Duodenal mucosa (tissue), 2 donors: ENCODE measurements around the gene SNRPD2.
A peak's percentile ranks its signal among the peaks of the same experiment; 100 is the strongest.

ENCODE experiments used
- H3K27ac ChIP-seq: one replicate; pipeline ENCODE4 v1.7.0; 2013; ENCODE audit warnings: low read depth, low read length
- H3K27me3 ChIP-seq, 2 donors: one replicate each; pipeline ENCODE4 v1.7.0; 2013; ENCODE audit warnings: low read length in 2 of 2, control low read depth in 1 of 2; ENCODE audit not compliant: insufficient read depth in 2 of 2, control insufficient read depth in 1 of 2
- H3K36me3 ChIP-seq, 2 donors: one replicate each; pipeline ENCODE4 v1.7.0; 2013; ENCODE audit warnings: low read length in 2 of 2, control low read depth in 1 of 2; ENCODE audit not compliant: insufficient read depth in 2 of 2, control insufficient read depth in 1 of 2
- H3K4me1 ChIP-seq, 2 donors: one replicate each; pipeline ENCODE4 v1.7.0; 2013; ENCODE audit warnings: low read length in 2 of 2, control low read depth in 1 of 2; ENCODE audit not compliant: insufficient read depth in 2 of 2, control insufficient read depth in 1 of 2
- H3K4me3 ChIP-seq, 2 donors: one replicate each; pipeline ENCODE4 v1.7.0; 2013; ENCODE audit warnings: low read length in 2 of 2, low read depth in 1 of 2
- H3K9ac ChIP-seq, 2 donors: one replicate each; pipeline ENCODE4 v1.7.0; 2013; ENCODE audit warnings: low read length in 2 of 2, low read depth in 1 of 2
- H3K9me3 ChIP-seq, 2 donors: one replicate each; pipeline ENCODE4 v1.7.0; 2013; ENCODE audit warnings: low read length in 2 of 2, control low read depth in 1 of 2; ENCODE audit not compliant: control insufficient read depth in 1 of 2

SNRPD2 gene

GRCh38 chr19:45641274-45642105, 50.3 kb downstream of the SNRPD2 start:
- Histone ChIP-seq H3K27ac (peak overlapping the region; percentile 47), H3K27me3 (peaks cover 12 to 22% of the 10 kb centered on the region in 2 donors), H3K36me3 (no peaks in the 10 kb centered on the region), H3K9ac (peak overlapping the region in 1 of 2 donors; percentile 70), H3K4me3 (peak overlapping the region; percentile 69 to 74), H3K4me1 (peaks cover 34 to 40% of the 10 kb centered on the region in 2 donors), H3K9me3 (no peaks in the 10 kb centered on the region)

GRCh38 chr19:45640849-45641273, 50.9 kb downstream of the SNRPD2 start:
- H3K27me3 ChIP-seq, result peaks cover 12 to 22% of the 10 kb centered on the region in 2 donors
- peak overlapping the region in 1 of 2 donors; percentile 70 for H3K9ac ChIP-seq
- peak overlapping the region; percentile 69 to 74 for H3K4me3 ChIP-seq
- H3K36me3 ChIP-seq, result no peaks in the 10 kb centered on the region
- H3K9me3 ChIP-seq, result no peaks in the 10 kb centered on the region
- peaks cover 28 to 40% of the 10 kb centered on the region in 2 donors for H3K4me1 ChIP-seq
- peak overlapping the region; percentile 47 for H3K27ac ChIP-seq

GRCh38 chr19:45638930-45639729, 52.6 kb downstream of the SNRPD2 start, which contains the start of gene EML2:
Gene EML2, minus strand, starts transcription at chr19:45639397. Its CDS starts 21 bp downstream, at chr19:45639376.
- Histone ChIP-seq H3K9me3 (no peaks in the 10 kb centered on the region), H3K9ac (peak within 1 kb of the TSS; percentile 86 to 92), H3K4me3 (peak within 1 kb of the TSS; percentile 85 to 92), H3K27me3 (peaks cover 4 to 8% of the 10 kb centered on the region in 2 donors), H3K4me1 (peaks cover 27 to 40% of the 10 kb centered on the region in 2 donors), H3K27ac (no peak within 1 kb of the TSS), H3K36me3 (no peaks in the 10 kb centered on the region)

- Histone ChIP-seq H3K4me1 (peaks cover 27 to 33% of the 10 kb centered on the region in 2 donors), H3K27me3 (no peaks in the 10 kb centered on the region), H3K9me3 (no peaks in the 10 kb centered on the region), H3K36me3 (no peaks in the 10 kb centered on the region), H3K27ac (no peak overlapping the region), H3K9ac (peak overlapping the region; percentile 47 to 92), H3K4me3 (peak overlapping the region; percentile 85 to 92)
Observed at GRCh38 chr19:45637890-45638667, 53.7 kb downstream of the SNRPD2 start.
